Putamen (tissue), 1 donor: ENCODE measurements around the gene GPR17.

Source experiments
- DNase-seq: peaks from one replicate; pipeline ENCODE4 v3.0.0-alpha.2; 2016; ENCODE audit warnings: low spot score

Gene GPR17

GRCh38 chr2:127630096-127630863, 15.7 kb upstream of the GPR17 start:
- DNase-seq, result no peak

GRCh38 chr2:127630864-127631540, 15.0 kb upstream of the GPR17 start:
- no peak for DNase-seq

- no peak for DNase-seq
Observed at GRCh38 chr2:127631541-127631996, 14.4 kb upstream of the GPR17 start.

GRCh38 chr2:127631997-127632581, 13.9 kb upstream of the GPR17 start:
- no peak for DNase-seq

GRCh38 chr2:127632592-127633489, 13.1 kb upstream of the GPR17 start:
- DNase-seq, result no peak

- no peak for DNase-seq
Observed at GRCh38 chr2:127633556-127634065, 12.3 kb upstream of the GPR17 start.

- DNase-seq, result no peak
Observed at GRCh38 chr2:127634066-127634617, 11.8 kb upstream of the GPR17 start.

GRCh38 chr2:127634626-127635379, 11.2 kb upstream of the GPR17 start:
- DNase-seq, result no peak

- DNase-seq, result no peak
Observed at GRCh38 chr2:127635380-127636237, 10.3 kb upstream of the GPR17 start.

GRCh38 chr2:127636248-127637235, 9.4 kb upstream of the GPR17 start:
- no peak for DNase-seq

GRCh38 chr2:127637236-127637630, 8.7 kb upstream of the GPR17 start:
- no peak for DNase-seq

GRCh38 chr2:127637725-127638252, 8.2 kb upstream of the GPR17 start:
- DNase-seq, result no peak

- DNase-seq, result no peak
Observed at GRCh38 chr2:127638361-127639110, 7.4 kb upstream of the GPR17 start.

- DNase-seq, result no peak
Observed at GRCh38 chr2:127639111-127639474, 6.9 kb upstream of the GPR17 start.

- no peak for DNase-seq
Observed at GRCh38 chr2:127640082-127641072, 5.6 kb upstream of the GPR17 start.

GRCh38 chr2:127641133-127641532, 4.8 kb upstream of the GPR17 start:
- no peak for DNase-seq
